A673 (cell line): ENCODE results near the gene SEMA6A. TPM values are rescaled to one million over a fixed set of nuclear protein-coding genes. Genes with fewer than 3 reads are reported as not detected.

ENCODE experiments used
- BruUV-seq: library from RNA; stranded (reverse); fragments of 400-500 nt; replicated peaks from 2 replicates; lab custom pipeline; 2021; lab: Mats Ljungman, UMichigan
- CTCF ChIA-PET: fragments of 300-600 bp; sonication (Branson Sonifier 250); formaldehyde crosslinking; loops from one replicate; lab custom pipeline; 2022; ENCODE audit warnings: antibody characterized with exemption; lab: Charles Lee
- POLR2A ChIA-PET: fragments of 300-600 bp; sonication (Branson Sonifier 250); formaldehyde crosslinking; loops from one replicate; lab custom pipeline; 2022; ENCODE audit warnings: antibody characterized with exemption; ENCODE audit not compliant: low non-redundant PET; lab: Charles Lee
- DNase-seq: peaks from one replicate; pipeline ENCODE4 v3.0.0-alpha.2; 2015; ENCODE audit warnings: low spot score
- H3K27ac ChIP-seq: fragments of 200-600 bp; sonication (generic); 2 replicates; pipeline ENCODE4 v1.5.1; 2016; ENCODE audit warnings: mixed run types, low read depth, mild to moderate bottlenecking, mixed read lengths, antibody characterized with exemption, low read length; ENCODE audit not compliant: poor library complexity, severe bottlenecking
- H3K27me3 ChIP-seq: fragments of 200-600 bp; sonication (generic); replicated peaks from 2 replicates; pipeline ENCODE4 v1.6.1; 2017; ENCODE audit warnings: mixed run types, low read depth, mild to moderate bottlenecking, mixed read lengths, antibody characterized with exemption, low read length; ENCODE audit not compliant: insufficient read depth, poor library complexity
- H3K36me3 ChIP-seq: fragments of 200-600 bp; sonication (generic); 2 replicates; pipeline ENCODE4 v1.6.1; 2016; ENCODE audit warnings: mixed run types, mild to moderate bottlenecking, mixed read lengths, antibody characterized with exemption, low read length; ENCODE audit not compliant: insufficient read depth, poor library complexity, severe bottlenecking
- H3K4me1 ChIP-seq: fragments of 200-600 bp; sonication (generic); 2 replicates; pipeline ENCODE4 v1.6.1; 2017; ENCODE audit warnings: mixed run types, mild to moderate bottlenecking, mixed read lengths, antibody characterized with exemption, low read length; ENCODE audit not compliant: insufficient read depth, poor library complexity, severe bottlenecking
- H3K4me3 ChIP-seq: fragments of 200-600 bp; sonication (generic); 2 replicates; pipeline ENCODE4 v1.5.1; 2016; ENCODE audit warnings: low read depth, mixed run types, mild to moderate bottlenecking, mixed read lengths, low read length; ENCODE audit not compliant: poor library complexity, severe bottlenecking
- H3K9me3 ChIP-seq: fragments of 200-600 bp; sonication (generic); 2 replicates; pipeline ENCODE4 v1.6.1; 2016; ENCODE audit warnings: mixed run types, low read depth, mild to moderate bottlenecking, mixed read lengths, antibody characterized with exemption, low read length; ENCODE audit not compliant: poor library complexity, severe bottlenecking
- CTCF ChIP-seq: fragments of 300-800, 200-600 bp; sonication (generic); conservative IDR thresholded peaks from 2 replicates; pipeline ENCODE4 v1.5.1; 2017; ENCODE audit warnings: low read depth, mild to moderate bottlenecking, antibody characterized with exemption, low read length, moderate library complexity, mixed read lengths
- EZH2 ChIP-seq: fragments of 200-600 bp; sonication (generic); IDR thresholded peaks from 2 replicates; pipeline ENCODE4 v1.6.1; 2017; ENCODE audit warnings: borderline replicate concordance, low read depth, mild to moderate bottlenecking, mixed read lengths, antibody characterized with exemption, low read length; ENCODE audit not compliant: poor library complexity, severe bottlenecking
- intact Hi-C: fragments of 100-400 bp; cut with micrococcal nuclease; formaldehyde crosslinking; loops from one replicate; pipeline ENCODE4 v1.10.0; 2022; ENCODE audit not compliant: unreplicated experiment
- total RNA-seq: library from RNA; stranded (reverse); gene quantifications from 2 replicates; pipeline ENCODE4 v1.2.3, GENCODE V29; 2021

The SEMA6A gene
- total RNA-seq, 1 experiment from 2014 or later, result 10.6 TPM

GRCh38 chr5:116517488-116517887 lies 57.1 kb downstream of the SEMA6A start:
- no peaks in the 10 kb centered on the region for H3K9me3 ChIP-seq
- H3K4me1 ChIP-seq, result no peaks in the 10 kb centered on the region
- TF ChIP-seq CTCF (no peak), EZH2 (no peak)
- H3K27ac ChIP-seq, result no peak overlapping the region
- no peaks in the 10 kb centered on the region for H3K36me3 ChIP-seq
- ChIA-PET CTCF (no interaction called here), POLR2A (no interaction called here)
- H3K27me3 ChIP-seq, result no peaks in the 10 kb centered on the region
- no peak for DNase-seq
- intact Hi-C loops, result no loop called here
- H3K4me3 ChIP-seq, result no peak overlapping the region
- BruUV-seq, result no TSS peak

GRCh38 chr5:116516021-116516420 lies 58.6 kb downstream of the SEMA6A start:
- Histone ChIP-seq H3K4me3 (no peak overlapping the region), H3K36me3 (no peaks in the 10 kb centered on the region), H3K27me3 (no peaks in the 10 kb centered on the region), H3K4me1 (no peaks in the 10 kb centered on the region), H3K27ac (no peak overlapping the region), H3K9me3 (no peaks in the 10 kb centered on the region)
- CTCF ChIA-PET, result no interaction called here
- POLR2A ChIA-PET, result no interaction called here
- TF ChIP-seq EZH2, result no peak
- no peak for TF ChIP-seq CTCF
- no TSS peak for BruUV-seq
- intact Hi-C loops, result no loop called here
- no peak for DNase-seq

- DNase-seq, result no peak
Measured at GRCh38 chr5:116514421-116514970, 60.1 kb downstream of the SEMA6A start.

More at GRCh38 chr5:116514421-116514970, 60.1 kb downstream of the SEMA6A start:
- ChIA-PET POLR2A (no interaction called here), CTCF (no interaction called here)
- H3K4me3 ChIP-seq, result no peak overlapping the region
- TF ChIP-seq CTCF (no peak), EZH2 (no peak)
- no peak overlapping the region for H3K27ac ChIP-seq
- BruUV-seq, result no TSS peak
- no peaks in the 10 kb centered on the region for H3K27me3 ChIP-seq
- intact Hi-C loops, result no loop called here
- H3K36me3 ChIP-seq, result no peaks in the 10 kb centered on the region
- no peaks in the 10 kb centered on the region for H3K9me3 ChIP-seq
- no peaks in the 10 kb centered on the region for H3K4me1 ChIP-seq
